ENCODE data around the gene ST3GAL6.

- no peak for TF ChIP-seq NBN (IDR thresholded peaks at IDR 0.05)
- TF ChIP-seq CTCF (IDR thresholded peaks at IDR 0.05 in 2 of 3, conservative IDR thresholded peaks at IDR 0.05 in 1 of 3; ENCODE audit: control insufficient read depth in 2 of 3, extremely low read depth in 1 of 3, insufficient read depth in 1 of 3, low read depth in 3 of 3, low read length in 3 of 3): no peak
- no peak for TF ChIP-seq SIN3A (IDR thresholded peaks at IDR 0.05; ENCODE audit: low read depth, low read length)
- no peak for TF ChIP-seq HCFC1 (IDR thresholded peaks at IDR 0.05; ENCODE audit: low read length)
- TF ChIP-seq EZH2 (IDR thresholded peaks at IDR 0.05; ENCODE audit: borderline replicate concordance, control insufficient read depth, low read depth, low read length): no peak
- TF ChIP-seq FOXK2 (IDR thresholded peaks at IDR 0.05): no peak
- TF ChIP-seq POLR2A (IDR thresholded peaks at IDR 0.05; ENCODE audit: low read depth, low read length): no peak
- TF ChIP-seq RELB (IDR thresholded peaks at IDR 0.05; ENCODE audit: low read depth): no peak
- TF ChIP-seq KDM1A (IDR thresholded peaks at IDR 0.05; ENCODE audit: borderline replicate concordance): no peak
Measured at GRCh38 chr3:98796334-98796733, 33.2 kb downstream of the ST3GAL6 start.
